ENCODE measurements around the gene PCMT1. TPM values are rescaled to one million over a fixed set of nuclear protein-coding genes. Genes with fewer than 3 reads are reported as not detected.

Gene PCMT1
- total and polyA plus RNA-seq, 2 of the 4 experiments (the other 2 are of a cell fraction) = 101 to 109 TPM

- no peak for TF ChIP-seq USF2 (IDR thresholded peaks at IDR 0.05; ENCODE audit: low read depth, low read length)
These were observed 106.9 kb downstream of the PCMT1 start (continued) for GRCh38 chr6:149856256-149856994.

- DNase-seq (no peak), ATAC-seq (ENCODE audit: low read depth) (no peak)
- Histone ChIP-seq H3K36me3 (ENCODE audit: control insufficient read depth, insufficient read depth, low read length) (peaks cover 3% of the 10 kb centered on the region; the same call in 1 of the 2 replicates), H2BK5ac (ENCODE audit: low read depth, low read length, poor library complexity, severe bottlenecking) (peak overlapping the region; percentile 98), H3K4ac (ENCODE audit: low read depth, low read length) (peak overlapping the region; percentile 98), H3K27me3 (ENCODE audit: control insufficient read depth, insufficient read depth, low read length) (no peaks in the 10 kb centered on the region), H3K14ac (replicated peaks; ENCODE audit: low read depth, low read length) (peak overlapping the region; percentile 83), H3K23ac (ENCODE audit: low read depth, low read length) (peak overlapping the region; percentile 82; the same call in 1 of the 2 replicates), H3K9me1 (ENCODE audit: insufficient read depth, low read length) (peaks cover 24% of the 10 kb centered on the region), H3K27ac (ENCODE audit: insufficient read depth, low read length) (peak overlapping the region; percentile 54; the same call in 1 of the 2 replicates), H3K56ac (ENCODE audit: extremely low read depth, insufficient read depth, low read length) (peak overlapping the region; percentile 11; the same call in 1 of the 2 replicates), H3K18ac (ENCODE audit: low read depth, low read length) (peak overlapping the region; percentile 76; the same call in 1 of the 2 replicates), H4K91ac (ENCODE audit: insufficient read depth, low read depth, low read length) (peak overlapping the region; percentile 84; the same call in 1 of the 2 replicates), H4K5ac (ENCODE audit: low read depth, low read length) (no peak overlapping the region; the same call in 1 of the 2 replicates), H3K4me1 (ENCODE audit: control insufficient read depth, insufficient read depth, low read length) (peaks cover 34% of the 10 kb centered on the region), H3K79me1 (ENCODE audit: low read depth in 1 of 2, low read length in 2 of 2) (peaks cover 20 to 55% of the 10 kb centered on the region in 2 experiments), H3K9ac (ENCODE audit: low read depth, low read length) (no peak overlapping the region; the same call in 1 of the 2 replicates), H4K8ac (ENCODE audit: low read depth in 2 of 2, low read length in 2 of 2) (peak overlapping the region in 1 of 2 experiments; percentile 77; a peak in 3 of 4 replicates), H2BK15ac (ENCODE audit: low read depth, low read length) (peak overlapping the region; percentile 82), H2BK120ac (ENCODE audit: low read depth, low read length) (peak overlapping the region; percentile 93), H3K4me3 (ENCODE audit: insufficient read depth, low read depth, low read length) (no peak overlapping the region), H3K4me2 (ENCODE audit: low read depth, low read length) (no peak overlapping the region), H3K9me3 (ENCODE audit: control insufficient read depth, insufficient read depth, low read length) (no peaks in the 10 kb centered on the region), H2AK5ac (ENCODE audit: low read depth, low read length) (peak overlapping the region; percentile 69; the same call in 1 of the 2 replicates), H2BK20ac (ENCODE audit: low read depth, low read length) (peak overlapping the region; percentile 71; the same call in 1 of the 2 replicates), H2AK9ac (replicated peaks; ENCODE audit: low read depth, low read length, poor library complexity) (no peak overlapping the region), H4K20me1 (ENCODE audit: insufficient read depth, low read length) (peaks cover 16% of the 10 kb centered on the region), H2AFZ (replicated peaks; ENCODE audit: low read length, poor library complexity) (no peak overlapping the region)
- intact Hi-C loops (cut with micrococcal nuclease) = no loop called here
- dilution Hi-C loops (cut with HindIII; ENCODE audit: low sequenced_read_pairs, unreplicated experiment) = no loop called here
- ChIA-PET POLR2A (ENCODE audit: unreplicated experiment) (no interaction called here), CTCF (interaction anchor here (0.7 kb wide), 1 partner anchor 46 kb away, joined by 6 read pairs; no protein-coding TSS in a partner anchor)
- no CpG with 5 or more reads among the region's 5 CpGs for WGBS, 2 experiments (ENCODE audit: extremely low coverage in 2 of 2, insufficient read length in 1 of 2)
- TF ChIP-seq NFE2L2 (IDR thresholded peaks at IDR 0.05; ENCODE audit: low read depth, low read length) (no peak), RFX5 (IDR thresholded peaks at IDR 0.05; ENCODE audit: low read depth, low read length) (no peak), MAZ (IDR thresholded peaks at IDR 0.05; ENCODE audit: borderline replicate concordance, low read depth, low read length) (no peak), MAFK (IDR thresholded peaks at IDR 0.05; ENCODE audit: low read depth, low read length) (no peak), POLR2A (IDR thresholded peaks at IDR 0.05; ENCODE audit: low read depth, low read length) (no peak), CHD1 (IDR thresholded peaks at IDR 0.05; ENCODE audit: low read depth, low read length) (no peak), CEBPB (IDR thresholded peaks at IDR 0.05; ENCODE audit: low read depth, low read length) (no peak), RAD21 (IDR thresholded peaks at IDR 0.05; ENCODE audit: low read length) (no peak), SMC3 (IDR thresholded peaks at IDR 0.05; ENCODE audit: low read depth, low read length) (no peak), RCOR1 (IDR thresholded peaks at IDR 0.05; ENCODE audit: insufficient replicate concordance, low read length) (no peak)
- BruUV-seq (replicated peaks) = no TSS peak
- in situ Hi-C loops (cut with MboI; ENCODE audit: low sequenced_read_pairs) = no loop called here
These were observed 108.0 kb downstream of the PCMT1 start for GRCh38 chr6:149857541-149857940.
